Panc1 (cell line): Measurements from ENCODE around the gene DISP1. TPM values are rescaled to one million over a fixed set of nuclear protein-coding genes. Genes with fewer than 3 reads are reported as not detected.

Experiments
- ATAC-seq: fragments of 200-7000 bp; cut with Tn5 transposase; 2 replicates; pipeline ENCODE4 v1.9.1; 2020; ENCODE audit warnings: mild to moderate bottlenecking, moderate library complexity
- BruUV-seq: library from RNA; stranded (reverse); fragments of 400-500 nt; replicated peaks from 2 replicates; lab custom pipeline; 2021; lab: Mats Ljungman, UMichigan
- CTCF ChIA-PET: fragments of 300-600 bp; sonication (Branson Sonifier 250); formaldehyde crosslinking; loops from one replicate; lab custom pipeline; 2022; ENCODE audit warnings: antibody characterized with exemption; lab: Charles Lee
- POLR2A ChIA-PET: fragments of 300-600 bp; sonication (Branson Sonifier 250); formaldehyde crosslinking; loops from one replicate; lab custom pipeline; 2022; ENCODE audit warnings: antibody characterized with exemption; lab: Charles Lee
- DNase-seq: peaks from one replicate; pipeline ENCODE4 v3.0.0-alpha.2; 2010; ENCODE audit warnings: low read depth, low spot score
- H3K27ac ChIP-seq: 2 replicates; pipeline ENCODE4 v1.5.1; 2011; ENCODE audit warnings: mild to moderate bottlenecking, low read length, inconsistent platforms
- H3K27me3 ChIP-seq: fragments of 200-500 bp; sonication (Bioruptor generic); 2 replicates; pipeline ENCODE4 v1.6.0; 2014; ENCODE audit warnings: low read length, inconsistent platforms; ENCODE audit not compliant: control insufficient read depth, insufficient read depth
- H3K36me3 ChIP-seq: fragments of 200-500 bp; sonication (Bioruptor generic); 2 replicates; pipeline ENCODE4 v1.5.1; 2014; ENCODE audit warnings: inconsistent platforms, mild to moderate bottlenecking, low read length, moderate library complexity; ENCODE audit not compliant: control insufficient read depth, insufficient read depth
- H3K4me1 ChIP-seq: 2 replicates; pipeline ENCODE4 v1.5.1; 2011; ENCODE audit warnings: inconsistent platforms, mild to moderate bottlenecking, low read length, moderate library complexity; ENCODE audit not compliant: control insufficient read depth, insufficient read depth
- H3K4me3 ChIP-seq, 2 experiments: 2 replicates each; pipeline ENCODE4 v1.5.1; 2011 to 2012; ENCODE audit warnings: low read depth in 2 of 2, low read length in 2 of 2, mild to moderate bottlenecking in 2 of 2, inconsistent platforms in 1 of 2, moderate library complexity in 1 of 2
- H3K9me3 ChIP-seq: fragments of 200-500 bp; sonication (Bioruptor generic); 2 replicates; pipeline ENCODE4 v1.5.1; 2014; ENCODE audit warnings: low read depth, mild to moderate bottlenecking, inconsistent platforms, low read length, moderate library complexity; ENCODE audit not compliant: control insufficient read depth, insufficient read depth
- POLR2AphosphoS5 ChIP-seq: IDR thresholded peaks from 2 replicates; pipeline ENCODE4 v1.6.1; 2012; ENCODE audit warnings: mild to moderate bottlenecking, low read depth, low read length, moderate library complexity
- SIN3A ChIP-seq: IDR thresholded peaks from 2 replicates; pipeline ENCODE4 v1.6.1; 2012; ENCODE audit warnings: low read depth, mild to moderate bottlenecking, low read length, moderate library complexity, borderline replicate concordance; ENCODE audit not compliant: insufficient read depth
- TCF7L2 ChIP-seq: IDR thresholded peaks from 2 replicates; pipeline ENCODE4 v1.6.1; 2011; ENCODE audit warnings: mild to moderate bottlenecking, low read depth, low read length, inconsistent platforms
- in situ Hi-C: cut with HindIII; loops from 2 replicates; pipeline ENCODE4 v1.10.0; 2016; ENCODE audit warnings: low sequenced_read_pairs, low pct_unique_long_range_greater_than_20kb
- intact Hi-C: fragments of 100-400 bp; cut with micrococcal nuclease; formaldehyde crosslinking; loops from one replicate; pipeline ENCODE4 v1.10.0; 2022; ENCODE audit not compliant: unreplicated experiment
- total RNA-seq: library from RNA; stranded (reverse); gene quantifications from one replicate; pipeline ENCODE4 v1.2.1, GENCODE V29; 2021; ENCODE audit not compliant: unreplicated experiment
- TF ChIP-seq, protein P1 (sequence below): fragments of 450-650 bp; IDR thresholded peaks from 2 replicates; pipeline ENCODE4 v1.5.1; 2017; ENCODE audit warnings: mild to moderate bottlenecking
- TF ChIP-seq, protein P2 (sequence below), 2 experiments: IDR thresholded peaks; 2 replicates each; pipeline ENCODE4 v1.6.1; 2011 to 2012; ENCODE audit warnings: low read depth in 2 of 2, control low read depth in 1 of 2, low read length in 1 of 2, mild to moderate bottlenecking in 1 of 2, moderate library complexity in 1 of 2; ENCODE audit not compliant: insufficient read depth in 1 of 2

The DISP1 gene
- total RNA-seq, 1 experiment from 2014 or later, result 4.2 TPM

DNA sequence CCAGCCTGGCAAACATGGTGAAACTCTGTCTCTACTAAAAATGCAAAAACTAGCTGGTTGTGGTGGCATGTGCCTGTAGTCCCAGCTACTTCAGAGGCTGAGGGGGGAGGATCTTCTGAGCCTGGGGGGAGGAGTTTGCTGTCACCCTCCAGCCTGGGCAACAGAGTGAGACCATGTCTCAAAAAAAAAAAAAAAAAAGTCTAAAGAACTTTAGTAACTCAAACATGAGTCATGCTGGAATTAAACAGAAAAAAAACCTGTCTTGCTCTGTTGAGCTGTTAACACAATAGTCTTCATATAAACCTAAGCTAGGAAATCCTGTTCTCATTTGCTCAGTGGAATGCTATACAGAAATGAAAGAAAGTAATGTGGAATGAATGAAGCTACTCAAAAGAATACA lies 16.7 kb upstream of the DISP1 start:
- Histone ChIP-seq H3K27ac (no peak overlapping the region), H3K4me3 (no peak overlapping the region), H3K9me3 (no peaks in the 10 kb centered on the region), H3K36me3 (no peaks in the 10 kb centered on the region), H3K27me3 (peaks cover 11% of the 10 kb centered on the region; the same call in 1 of the 2 replicates), H3K4me1 (no peaks in the 10 kb centered on the region)
- in situ Hi-C loops, result no loop called here
- intact Hi-C loops, result no loop called here
- DNase-seq (no peak), ATAC-seq (no peak)
- CTCF ChIA-PET, result interaction anchor here (0.7 kb wide), 1 partner anchor 358 kb away, joined by 4 read pairs; no protein-coding TSS in a partner anchor
- POLR2A ChIA-PET, result interaction anchor here (0.6 to 0.7 kb wide), 4 partner anchors 148 to 612 kb away, joined by 3 to 25 read pairs (median 8); no protein-coding TSS in a partner anchor
- no TSS peak for BruUV-seq
- TF ChIP-seq, protein P1, sequence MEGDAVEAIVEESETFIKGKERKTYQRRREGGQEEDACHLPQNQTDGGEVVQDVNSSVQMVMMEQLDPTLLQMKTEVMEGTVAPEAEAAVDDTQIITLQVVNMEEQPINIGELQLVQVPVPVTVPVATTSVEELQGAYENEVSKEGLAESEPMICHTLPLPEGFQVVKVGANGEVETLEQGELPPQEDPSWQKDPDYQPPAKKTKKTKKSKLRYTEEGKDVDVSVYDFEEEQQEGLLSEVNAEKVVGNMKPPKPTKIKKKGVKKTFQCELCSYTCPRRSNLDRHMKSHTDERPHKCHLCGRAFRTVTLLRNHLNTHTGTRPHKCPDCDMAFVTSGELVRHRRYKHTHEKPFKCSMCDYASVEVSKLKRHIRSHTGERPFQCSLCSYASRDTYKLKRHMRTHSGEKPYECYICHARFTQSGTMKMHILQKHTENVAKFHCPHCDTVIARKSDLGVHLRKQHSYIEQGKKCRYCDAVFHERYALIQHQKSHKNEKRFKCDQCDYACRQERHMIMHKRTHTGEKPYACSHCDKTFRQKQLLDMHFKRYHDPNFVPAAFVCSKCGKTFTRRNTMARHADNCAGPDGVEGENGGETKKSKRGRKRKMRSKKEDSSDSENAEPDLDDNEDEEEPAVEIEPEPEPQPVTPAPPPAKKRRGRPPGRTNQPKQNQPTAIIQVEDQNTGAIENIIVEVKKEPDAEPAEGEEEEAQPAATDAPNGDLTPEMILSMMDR, result no peak
- TF ChIP-seq, protein P2, sequence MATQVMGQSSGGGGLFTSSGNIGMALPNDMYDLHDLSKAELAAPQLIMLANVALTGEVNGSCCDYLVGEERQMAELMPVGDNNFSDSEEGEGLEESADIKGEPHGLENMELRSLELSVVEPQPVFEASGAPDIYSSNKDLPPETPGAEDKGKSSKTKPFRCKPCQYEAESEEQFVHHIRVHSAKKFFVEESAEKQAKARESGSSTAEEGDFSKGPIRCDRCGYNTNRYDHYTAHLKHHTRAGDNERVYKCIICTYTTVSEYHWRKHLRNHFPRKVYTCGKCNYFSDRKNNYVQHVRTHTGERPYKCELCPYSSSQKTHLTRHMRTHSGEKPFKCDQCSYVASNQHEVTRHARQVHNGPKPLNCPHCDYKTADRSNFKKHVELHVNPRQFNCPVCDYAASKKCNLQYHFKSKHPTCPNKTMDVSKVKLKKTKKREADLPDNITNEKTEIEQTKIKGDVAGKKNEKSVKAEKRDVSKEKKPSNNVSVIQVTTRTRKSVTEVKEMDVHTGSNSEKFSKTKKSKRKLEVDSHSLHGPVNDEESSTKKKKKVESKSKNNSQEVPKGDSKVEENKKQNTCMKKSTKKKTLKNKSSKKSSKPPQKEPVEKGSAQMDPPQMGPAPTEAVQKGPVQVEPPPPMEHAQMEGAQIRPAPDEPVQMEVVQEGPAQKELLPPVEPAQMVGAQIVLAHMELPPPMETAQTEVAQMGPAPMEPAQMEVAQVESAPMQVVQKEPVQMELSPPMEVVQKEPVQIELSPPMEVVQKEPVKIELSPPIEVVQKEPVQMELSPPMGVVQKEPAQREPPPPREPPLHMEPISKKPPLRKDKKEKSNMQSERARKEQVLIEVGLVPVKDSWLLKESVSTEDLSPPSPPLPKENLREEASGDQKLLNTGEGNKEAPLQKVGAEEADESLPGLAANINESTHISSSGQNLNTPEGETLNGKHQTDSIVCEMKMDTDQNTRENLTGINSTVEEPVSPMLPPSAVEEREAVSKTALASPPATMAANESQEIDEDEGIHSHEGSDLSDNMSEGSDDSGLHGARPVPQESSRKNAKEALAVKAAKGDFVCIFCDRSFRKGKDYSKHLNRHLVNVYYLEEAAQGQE (IDR thresholded peaks at IDR 0.05; ENCODE audit: insufficient read depth in 1 of 2, low read depth in 2 of 2, low read length in 1 of 2), result no peak
- TF ChIP-seq POLR2AphosphoS5, result no peak
- TF ChIP-seq TCF7L2, result no peak
- TF ChIP-seq SIN3A, result no peak

DNA sequence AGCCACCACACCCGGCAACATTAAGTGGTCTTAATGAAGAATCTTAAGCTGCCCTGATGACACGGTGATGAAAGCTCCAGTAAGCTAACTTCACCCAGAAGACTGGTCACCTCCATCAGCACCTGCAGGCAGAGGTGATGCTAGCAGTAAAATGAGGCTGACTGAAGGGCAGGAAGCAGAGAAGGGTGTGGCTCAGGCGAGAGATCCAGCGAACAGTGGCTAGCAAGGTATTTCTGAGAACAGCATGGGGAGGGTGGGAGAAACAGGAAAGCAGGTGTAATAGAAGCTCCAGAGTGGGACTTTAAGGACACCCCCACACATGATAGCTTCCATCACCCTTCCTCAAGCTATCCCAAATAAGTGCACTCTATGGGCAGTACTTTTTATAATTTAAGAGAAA lies 15.9 kb upstream of the DISP1 start:
- BruUV-seq, result no TSS peak

DNA sequence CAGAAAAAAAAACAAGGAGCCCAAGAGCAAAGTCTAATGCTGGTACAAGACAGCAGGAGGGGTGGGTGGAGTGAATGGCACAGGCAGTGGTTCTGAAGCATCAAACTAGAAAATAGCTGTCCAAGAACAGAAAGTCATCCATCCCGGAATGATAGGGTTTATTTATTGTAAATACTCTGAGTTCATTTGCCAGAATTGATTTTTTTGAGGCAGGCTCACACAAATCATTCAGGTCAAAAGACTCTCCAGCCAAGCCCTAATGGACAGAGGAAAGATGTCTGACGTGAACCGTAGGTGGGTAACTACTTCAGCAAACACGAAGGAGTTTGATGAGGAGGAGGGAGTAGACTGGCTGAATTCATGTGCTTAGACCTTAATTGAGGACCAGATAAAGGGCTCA lies 13.8 kb upstream of the DISP1 start:
- TF ChIP-seq SIN3A (no peak), POLR2AphosphoS5 (no peak), TCF7L2 (no peak)
- TF ChIP-seq, protein P2 (IDR thresholded peaks at IDR 0.05; ENCODE audit: insufficient read depth in 1 of 2, low read depth in 2 of 2, low read length in 1 of 2), result no peak
- TF ChIP-seq, protein P1, result no peak
- ChIA-PET CTCF (no interaction called here), POLR2A (interaction anchor here (0.7 kb wide), 1 partner anchor 68 kb away, joined by 3 read pairs; no protein-coding TSS in a partner anchor)
- in situ Hi-C loops, result no loop called here
- Histone ChIP-seq H3K27me3 (peaks cover 11% of the 10 kb centered on the region; the same call in 1 of the 2 replicates), H3K27ac (no peak overlapping the region), H3K9me3 (no peaks in the 10 kb centered on the region), H3K4me1 (peaks cover 2% of the 10 kb centered on the region; the same call in 1 of the 2 replicates), H3K4me3 (no peak overlapping the region), H3K36me3 (no peaks in the 10 kb centered on the region)
- no peak for ATAC-seq
- no peak for DNase-seq
- intact Hi-C loops, result no loop called here
- no TSS peak for BruUV-seq

More for the DNA sequence above, 15.9 kb upstream of the DISP1 start:
- Histone ChIP-seq H3K36me3 (no peaks in the 10 kb centered on the region), H3K4me3 (no peak overlapping the region), H3K27ac (no peak overlapping the region), H3K4me1 (no peaks in the 10 kb centered on the region), H3K9me3 (no peaks in the 10 kb centered on the region), H3K27me3 (peaks cover 11% of the 10 kb centered on the region; the same call in 1 of the 2 replicates)
- no peak for DNase-seq
- POLR2A ChIA-PET, result interaction anchor here (0.7 kb wide), 1 partner anchor 328 kb away, joined by 3 read pairs; no protein-coding TSS in a partner anchor
- no peak for TF ChIP-seq TCF7L2
- intact Hi-C loops (no loop called here), in situ Hi-C loops (no loop called here)
- no peak for ATAC-seq
- CTCF ChIA-PET, result no interaction called here
